AML-193 (cell line): Measurements from ENCODE around the gene AQP1.

Source experiments
- DNase-seq, 2 experiments: peaks; one replicate each; lab custom pipeline; 2025; lab: John Stamatoyannopoulos, UW

AQP1 gene

DNA sequence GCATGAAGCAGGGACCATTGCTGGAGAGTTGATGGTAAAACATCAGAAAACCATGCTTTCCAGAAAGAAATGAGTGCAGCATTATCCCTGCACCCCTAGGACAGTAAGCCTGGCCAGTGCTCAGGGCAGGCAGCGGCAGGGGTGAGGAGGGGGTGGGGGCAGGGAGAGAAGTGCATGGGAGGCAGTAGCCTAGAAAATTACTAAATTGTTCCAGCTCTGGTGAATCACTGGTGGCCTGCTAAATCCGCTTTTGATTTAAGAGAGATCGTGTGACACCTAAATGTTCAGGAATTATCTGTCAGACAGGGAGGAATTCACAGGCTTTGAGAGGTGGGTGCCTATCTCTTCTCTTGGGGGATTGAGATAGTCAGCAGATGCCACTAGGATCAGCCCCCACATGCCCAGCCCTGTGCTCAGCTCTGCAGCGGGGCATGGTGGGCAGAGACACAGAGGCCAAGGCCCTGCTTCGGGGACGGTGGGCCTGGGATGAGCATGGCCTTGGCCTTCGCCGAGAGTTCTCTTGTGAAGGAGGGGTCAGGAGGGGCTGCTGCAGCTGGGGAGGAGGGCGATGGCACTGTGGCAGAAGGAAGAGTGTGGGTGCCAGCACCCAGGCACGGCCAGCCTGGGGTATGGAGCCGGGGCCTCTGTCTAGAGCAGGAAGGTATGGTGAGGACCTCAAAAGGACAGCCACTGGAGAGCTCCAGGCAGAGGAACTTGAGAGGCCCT lies 5.0 kb upstream of the AQP1 start:
- no peak for DNase-seq

DNA sequence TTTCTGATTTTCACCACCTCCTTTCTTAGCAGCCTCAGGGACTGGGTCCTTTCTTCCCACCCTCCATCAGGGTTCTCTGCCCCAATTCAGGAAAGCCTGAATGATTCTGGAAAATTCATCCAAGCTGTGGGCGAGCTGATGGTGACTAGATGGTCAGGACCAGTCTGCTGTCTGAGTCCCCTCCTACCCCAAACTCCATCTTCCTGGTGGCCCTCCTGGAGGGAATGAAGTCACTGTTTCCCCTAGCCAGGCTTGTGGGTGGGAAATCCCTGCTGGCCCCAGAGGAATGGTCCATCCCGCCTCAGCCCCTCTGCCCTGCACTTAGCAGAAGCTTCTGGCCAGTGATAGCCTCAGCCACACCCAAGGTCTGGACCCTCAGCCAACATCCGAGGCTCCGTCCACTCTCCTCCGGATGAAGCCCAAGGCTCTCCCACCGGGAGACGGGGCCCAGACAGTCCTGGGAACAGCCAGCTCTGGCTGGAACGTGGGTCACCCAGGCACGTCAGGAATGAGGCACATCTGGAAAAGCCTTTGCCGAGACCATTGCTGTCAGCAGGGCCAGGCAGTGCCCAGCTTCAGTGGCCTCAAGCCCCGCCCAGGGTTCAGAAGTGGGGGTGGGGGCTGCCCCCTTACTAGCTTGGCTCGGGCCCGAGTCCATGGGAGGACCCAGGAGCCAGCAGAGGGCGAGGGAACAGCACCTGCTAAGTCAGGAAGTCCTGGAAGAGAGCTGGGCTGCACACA lies 4.0 kb upstream of the AQP1 start:
- no peak for DNase-seq

DNA sequence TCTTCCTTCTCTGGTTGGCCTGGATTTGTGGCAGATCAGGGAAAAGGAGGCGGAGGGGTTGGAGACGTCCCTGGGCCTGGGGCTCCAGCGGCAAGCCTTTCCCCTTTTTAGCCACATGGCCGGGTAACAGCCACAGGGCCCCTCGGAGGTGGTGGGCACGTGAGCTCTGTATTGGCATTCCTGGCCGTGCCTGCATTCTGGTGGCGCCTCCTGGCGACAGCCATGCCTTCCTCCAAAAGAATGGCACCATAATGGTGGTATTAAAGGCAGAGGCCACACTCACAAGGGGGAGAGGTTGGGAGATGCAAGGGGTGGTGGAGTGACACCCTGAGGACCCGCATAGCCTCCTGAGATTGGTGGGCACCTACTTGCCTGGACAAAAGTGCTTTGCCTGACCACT lies 3.0 kb upstream of the AQP1 start:
- DNase-seq = no peak

DNA sequence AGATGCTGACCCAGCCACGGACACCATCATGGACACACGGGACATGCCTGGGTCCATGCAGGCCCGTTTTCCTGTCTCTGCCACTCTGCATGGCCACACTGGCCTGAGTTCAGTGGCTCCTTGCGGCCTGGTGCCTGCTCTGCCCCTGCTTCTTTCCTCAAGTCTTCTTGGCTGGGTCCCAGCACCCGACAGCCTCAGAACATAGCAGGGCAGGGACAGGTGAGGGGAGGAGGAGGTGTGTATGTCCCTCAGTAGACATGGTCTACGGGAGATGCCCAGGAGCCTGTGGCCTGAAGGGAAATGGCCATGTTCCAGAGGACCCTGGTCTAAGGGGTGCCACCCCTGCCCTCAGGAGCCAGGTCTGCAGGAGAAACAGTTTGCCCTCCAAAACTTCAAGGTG lies 2.2 kb upstream of the AQP1 start:
- no peak for DNase-seq

DNA sequence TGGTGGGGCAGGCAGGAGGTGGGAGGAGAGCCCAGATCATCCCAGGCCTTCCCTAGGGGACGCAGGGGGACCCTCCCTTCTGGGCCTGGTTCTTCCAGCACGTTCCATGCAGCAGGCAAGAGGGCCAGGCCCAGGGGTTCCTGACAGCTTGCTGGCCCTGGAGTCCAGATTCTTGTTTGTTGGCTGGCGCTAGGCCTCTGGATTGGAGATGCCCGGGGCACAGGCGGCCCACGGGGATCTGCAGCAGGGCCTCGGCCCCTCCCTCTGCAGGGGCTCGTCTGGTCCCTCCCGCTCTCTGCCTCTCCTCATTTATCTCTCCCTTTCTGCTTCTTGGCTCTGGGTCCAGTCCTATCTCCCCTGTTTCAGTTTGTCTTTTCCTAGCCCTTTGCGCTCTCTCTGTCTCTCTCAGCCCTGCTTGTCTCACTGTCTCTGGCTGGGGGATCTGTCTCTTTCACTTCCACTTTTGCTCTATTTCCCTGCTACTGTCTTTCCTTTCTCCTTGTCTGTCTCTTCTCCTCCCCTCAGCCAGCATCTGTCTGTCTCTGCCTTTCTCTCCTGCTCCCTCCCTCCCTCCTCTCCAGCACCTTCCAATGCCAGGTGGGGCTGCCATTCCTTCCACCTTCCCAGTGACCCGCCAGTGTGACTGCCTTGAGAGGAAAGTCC lies 1.1 kb upstream of the AQP1 start:
- DNase-seq = no peak

DNA sequence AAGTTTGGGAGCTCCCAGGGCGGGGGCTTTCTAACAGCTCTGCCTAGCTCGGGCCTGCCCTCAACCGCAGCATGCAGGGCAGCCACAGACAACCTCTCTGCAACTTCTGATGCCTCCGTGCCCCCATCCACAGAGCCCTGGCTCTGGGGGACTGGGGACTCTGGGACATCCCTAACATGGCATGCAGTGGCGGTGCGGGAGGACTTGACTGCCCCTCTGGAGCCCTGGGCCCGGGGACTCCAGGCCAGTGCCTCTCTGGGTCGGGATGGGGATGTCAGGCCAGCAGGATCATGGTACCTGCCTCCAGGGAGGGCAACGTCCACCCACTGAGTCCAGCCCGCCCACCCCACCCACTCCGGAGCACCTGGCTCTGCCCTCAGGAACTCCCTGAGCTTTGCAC lies 520 bp upstream of the AQP1 start:
- DNase-seq = no peak

DNA sequence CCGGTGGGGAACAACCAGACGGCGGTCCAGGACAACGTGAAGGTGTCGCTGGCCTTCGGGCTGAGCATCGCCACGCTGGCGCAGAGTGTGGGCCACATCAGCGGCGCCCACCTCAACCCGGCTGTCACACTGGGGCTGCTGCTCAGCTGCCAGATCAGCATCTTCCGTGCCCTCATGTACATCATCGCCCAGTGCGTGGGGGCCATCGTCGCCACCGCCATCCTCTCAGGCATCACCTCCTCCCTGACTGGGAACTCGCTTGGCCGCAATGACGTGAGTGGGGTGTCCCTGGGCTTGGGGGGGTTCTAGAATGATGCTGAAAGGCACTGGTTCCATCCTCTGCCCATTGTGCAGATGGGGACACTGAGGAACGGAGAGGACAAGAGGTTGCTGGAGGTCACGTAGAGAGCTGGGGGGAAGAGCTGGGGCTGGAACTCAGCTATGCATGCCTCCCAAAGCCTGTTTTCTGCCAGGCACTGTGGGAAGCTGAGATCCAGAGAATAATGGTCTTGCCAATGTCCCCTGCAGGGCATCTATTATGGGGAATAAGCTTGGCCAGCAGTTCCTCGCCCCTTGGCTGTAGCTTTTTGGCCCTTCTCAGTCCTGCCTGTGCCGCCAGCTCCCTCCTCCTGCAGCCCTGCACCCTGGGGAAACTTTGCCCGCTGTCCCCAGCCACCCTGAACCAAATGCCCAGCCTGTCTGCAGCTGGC lies 523 bp downstream of the AQP1 start:
- DNase-seq = no peak

DNA sequence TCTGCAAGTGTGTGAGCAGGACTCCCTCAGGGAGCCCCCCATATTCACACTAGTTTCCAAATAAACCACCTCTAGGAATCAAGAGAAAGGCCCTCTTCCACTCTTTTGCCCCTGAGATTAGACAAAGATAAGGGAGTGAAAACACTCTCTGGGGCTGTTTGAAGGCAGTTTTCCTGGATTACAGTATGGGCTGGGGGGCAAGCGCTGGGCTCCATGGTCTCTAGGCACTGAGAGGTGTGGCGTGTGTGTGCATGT lies 1.0 kb downstream of the AQP1 start:
- DNase-seq = no peak

DNA sequence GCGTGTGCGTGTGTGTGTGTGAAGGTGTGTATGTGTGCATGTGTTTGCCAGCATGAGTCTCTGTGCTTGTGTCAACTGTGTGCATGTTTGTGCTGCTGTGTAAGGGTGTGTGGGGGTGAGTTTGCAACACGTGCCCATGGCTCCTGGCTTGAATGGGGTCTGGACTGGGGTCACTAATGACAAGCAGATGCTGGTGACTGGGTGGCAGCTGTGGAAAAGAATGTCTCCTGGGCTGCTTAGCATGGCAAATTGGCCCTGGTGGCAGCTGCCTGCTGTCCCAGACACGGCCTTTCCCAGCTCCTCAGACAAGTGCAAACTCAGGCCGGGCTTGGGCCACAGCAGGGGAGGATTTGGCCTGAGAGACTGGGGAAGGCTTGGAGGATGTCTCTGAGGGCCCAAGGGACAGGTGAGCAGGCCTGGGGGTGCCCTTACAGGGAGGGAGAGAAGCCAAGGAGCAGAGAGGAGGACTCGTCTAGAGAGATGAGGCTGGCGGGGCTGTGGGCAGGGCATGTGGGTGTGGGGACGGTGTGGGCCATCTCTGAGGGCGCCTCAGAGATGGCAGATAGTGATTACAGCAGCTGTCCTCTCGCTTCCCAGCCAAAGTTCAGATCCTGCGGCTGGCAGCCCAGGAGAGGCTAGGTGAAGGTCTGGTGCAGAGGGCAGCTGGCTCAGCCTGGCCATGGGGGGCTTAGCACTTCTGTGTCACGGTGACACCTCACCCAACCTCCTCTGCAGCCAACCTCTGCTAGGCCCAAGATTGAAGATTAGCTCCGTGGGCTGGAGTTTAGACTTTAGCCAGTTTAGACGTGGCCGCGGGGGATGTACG lies 1.5 kb downstream of the AQP1 start:
- no peak for DNase-seq

DNA sequence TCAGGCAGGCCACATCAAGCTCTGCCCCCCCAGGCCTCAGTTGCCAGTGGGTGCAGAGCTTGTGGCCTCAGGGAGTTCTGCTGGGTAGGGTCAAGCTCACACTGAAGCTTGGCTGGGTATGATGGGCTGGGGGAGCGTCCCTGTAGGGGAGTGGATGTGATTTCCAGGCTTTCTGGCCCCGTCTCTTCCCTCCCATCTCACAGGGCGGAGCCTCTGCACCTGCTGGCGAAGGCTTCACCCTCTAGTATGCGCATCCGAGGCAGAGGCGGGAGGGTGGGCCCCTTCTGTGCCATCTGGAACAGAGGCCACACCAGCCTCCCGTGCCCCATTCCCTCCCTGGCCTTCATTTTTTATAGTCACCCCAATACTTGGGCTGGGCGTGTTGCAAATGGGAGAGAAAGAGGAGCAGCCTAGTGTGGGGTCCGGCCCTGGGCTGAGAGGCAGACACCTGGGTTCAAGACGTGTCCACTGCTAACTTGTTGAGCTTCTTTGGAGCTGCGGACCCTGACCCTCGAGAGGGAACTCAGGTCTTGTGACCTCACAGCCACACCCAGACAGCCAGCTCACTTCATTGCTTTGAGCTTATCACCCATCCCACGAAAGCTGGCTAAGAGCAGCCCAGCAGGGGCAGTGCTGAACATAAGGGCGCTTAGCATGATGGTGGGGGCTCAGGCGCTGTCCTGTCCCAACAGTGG lies 2.3 kb downstream of the AQP1 start:
- DNase-seq = no peak

DNA sequence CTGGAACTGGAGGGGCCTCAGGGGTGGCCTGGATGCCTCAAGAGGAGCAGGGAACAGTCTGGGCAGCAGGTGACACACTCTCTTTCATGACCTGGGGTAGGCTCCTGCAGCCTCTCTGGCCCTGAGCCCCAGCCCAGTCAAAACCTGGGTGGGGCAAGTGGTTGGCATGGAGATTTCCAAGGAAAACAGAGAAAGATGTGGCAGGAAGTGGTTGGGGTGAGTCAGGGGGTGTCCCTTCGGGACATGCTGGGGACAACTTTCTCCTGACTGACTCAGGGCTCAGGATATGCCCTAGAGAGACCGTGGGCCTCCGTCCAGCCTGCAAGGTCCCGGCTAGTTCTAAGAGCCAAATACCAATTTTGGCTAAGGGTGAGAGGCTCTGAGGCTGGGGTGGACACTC lies 2.9 kb downstream of the AQP1 start:
- DNase-seq = no peak

DNA sequence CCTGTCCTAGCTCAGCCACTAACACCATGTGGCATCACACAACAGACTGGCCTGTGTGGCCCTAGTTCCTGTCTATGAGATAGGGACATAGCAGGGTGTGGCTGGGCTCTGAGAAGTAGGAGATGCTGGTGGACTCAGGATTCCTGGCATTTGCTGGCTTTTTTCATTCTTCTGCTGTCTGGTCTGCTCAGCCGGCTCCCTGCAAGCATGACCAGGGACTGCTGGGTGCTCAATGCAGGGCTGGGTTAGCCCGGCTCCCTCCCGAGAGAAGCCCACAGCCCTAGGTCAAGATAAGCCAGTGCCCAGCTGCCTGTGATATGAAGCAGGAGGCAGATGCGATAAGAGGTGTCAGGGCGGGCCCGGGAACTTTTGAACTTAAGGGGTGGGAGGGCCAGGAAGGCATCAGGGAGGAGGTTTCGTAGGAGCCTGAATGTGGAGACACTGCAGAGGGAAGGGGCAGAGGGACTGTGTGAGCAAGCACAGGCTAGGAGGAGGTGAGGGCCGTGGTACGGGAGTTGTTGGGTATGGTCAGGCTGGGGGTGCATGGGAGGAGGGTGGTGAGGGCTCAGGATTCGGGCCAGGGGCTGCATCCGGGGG lies 3.5 kb downstream of the AQP1 start:
- DNase-seq = no peak

DNA sequence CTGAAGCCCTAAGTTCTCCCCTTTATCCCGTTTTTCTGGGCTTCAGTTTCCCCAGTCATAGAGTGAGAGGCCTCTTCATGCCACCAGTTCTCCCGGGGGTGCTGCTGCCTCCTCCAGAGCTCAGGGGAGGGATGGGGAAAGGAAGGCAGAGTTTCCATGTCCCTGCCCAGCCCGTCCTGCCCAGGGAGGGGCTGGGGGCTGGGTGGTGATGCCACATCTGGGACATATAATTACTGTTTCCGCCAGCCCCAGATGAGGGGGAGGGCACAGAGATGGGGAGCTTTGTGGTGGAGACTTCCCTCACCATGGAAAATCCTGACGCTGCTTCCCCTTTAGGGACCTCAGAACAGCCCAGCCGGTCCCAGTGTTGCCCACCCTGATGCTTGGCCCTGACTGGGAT lies 4.1 kb downstream of the AQP1 start:
- no peak for DNase-seq

DNA sequence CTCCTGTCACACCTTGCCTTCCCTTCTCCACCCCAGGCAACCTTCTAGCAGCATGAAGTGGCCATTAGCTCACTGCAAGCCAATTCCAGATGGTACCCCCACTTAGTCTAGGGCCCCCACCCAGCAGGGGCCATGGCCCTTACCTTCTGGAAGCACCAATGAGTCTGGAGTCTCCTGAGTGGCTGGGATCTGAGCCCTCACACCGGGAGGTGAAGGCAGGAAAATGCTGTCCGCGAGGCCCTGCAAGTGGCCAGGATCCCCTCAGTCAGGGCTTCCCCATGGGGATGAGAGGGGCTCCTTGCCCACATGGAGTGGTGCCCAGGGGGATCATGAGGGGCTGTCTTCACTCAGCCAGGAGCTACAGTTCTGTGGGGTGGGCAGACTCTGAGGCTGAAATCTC lies 4.6 kb downstream of the AQP1 start:
- DNase-seq = no peak

DNA sequence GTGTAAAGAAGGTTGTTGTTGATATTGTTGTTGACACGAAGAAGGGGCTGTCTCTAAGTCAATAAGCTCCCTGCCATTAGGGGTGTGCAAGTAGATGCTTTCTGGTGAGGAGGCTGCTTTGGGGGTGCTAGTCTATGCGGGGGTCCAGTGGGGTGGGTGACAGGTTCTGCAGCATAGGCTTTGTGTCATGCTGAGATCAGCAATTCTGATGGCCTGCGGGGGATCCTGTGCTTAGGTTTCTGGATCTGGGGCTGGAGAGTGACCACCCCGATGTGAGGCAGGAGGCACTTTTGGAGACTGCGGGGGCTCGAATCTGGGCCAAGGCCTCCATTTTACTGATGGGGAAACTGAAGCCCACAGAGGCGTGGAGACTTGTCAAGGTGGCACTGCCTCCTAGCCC lies 5.1 kb downstream of the AQP1 start:
- DNase-seq = no peak

DNA sequence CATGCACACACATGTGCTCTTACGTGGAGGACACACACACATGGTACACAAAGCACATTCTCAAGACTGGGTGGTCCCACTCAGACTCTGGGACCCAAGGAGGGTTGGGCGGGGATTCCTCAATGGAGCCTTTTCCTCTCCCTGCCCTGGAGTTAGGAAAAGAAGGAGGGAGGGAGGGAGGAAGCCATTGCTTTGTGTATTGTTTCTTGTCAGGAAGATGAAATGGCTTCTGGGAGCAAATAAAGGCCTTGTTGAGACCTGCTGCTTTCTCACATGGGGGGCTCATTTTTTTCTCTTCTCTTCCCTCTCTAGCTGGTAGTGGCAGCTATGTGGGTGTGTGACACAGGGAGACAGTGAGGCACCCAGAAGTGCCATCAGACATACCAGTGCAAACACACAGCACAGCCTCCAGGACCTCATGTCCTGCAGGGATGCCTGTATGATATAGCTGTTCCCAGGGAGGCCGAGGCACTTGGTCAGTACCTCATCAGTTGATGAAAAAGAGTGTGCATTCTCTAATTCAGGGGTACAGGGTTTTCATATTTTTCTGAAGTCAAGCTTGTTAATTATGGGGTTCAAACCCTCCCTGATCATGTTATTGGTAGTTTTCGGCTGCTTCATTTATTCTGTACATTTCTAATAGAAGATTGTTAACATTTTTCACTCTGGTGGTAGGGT lies 5.7 kb downstream of the AQP1 start:
- no peak for DNase-seq

DNA sequence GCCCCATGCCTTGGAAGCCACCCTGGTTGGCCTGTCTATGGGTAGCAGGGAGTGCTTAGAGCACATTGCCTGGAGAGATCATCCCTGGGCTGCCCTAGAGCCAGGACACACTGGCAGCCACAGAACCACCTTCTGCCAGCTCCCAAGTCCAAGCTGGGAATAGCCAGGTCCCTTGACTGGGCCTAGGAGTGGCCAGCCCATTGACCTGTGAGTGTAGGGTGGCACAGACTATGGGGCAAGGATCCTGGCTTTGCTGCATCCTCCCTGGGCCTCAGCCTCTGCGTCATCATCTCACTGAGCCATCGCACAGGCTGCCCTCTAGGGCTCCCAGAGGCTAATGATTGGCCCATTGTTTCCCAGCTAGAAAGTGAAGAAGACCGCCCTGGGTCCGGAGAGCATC lies 7.0 kb downstream of the AQP1 start:
- DNase-seq = no peak

DNA sequence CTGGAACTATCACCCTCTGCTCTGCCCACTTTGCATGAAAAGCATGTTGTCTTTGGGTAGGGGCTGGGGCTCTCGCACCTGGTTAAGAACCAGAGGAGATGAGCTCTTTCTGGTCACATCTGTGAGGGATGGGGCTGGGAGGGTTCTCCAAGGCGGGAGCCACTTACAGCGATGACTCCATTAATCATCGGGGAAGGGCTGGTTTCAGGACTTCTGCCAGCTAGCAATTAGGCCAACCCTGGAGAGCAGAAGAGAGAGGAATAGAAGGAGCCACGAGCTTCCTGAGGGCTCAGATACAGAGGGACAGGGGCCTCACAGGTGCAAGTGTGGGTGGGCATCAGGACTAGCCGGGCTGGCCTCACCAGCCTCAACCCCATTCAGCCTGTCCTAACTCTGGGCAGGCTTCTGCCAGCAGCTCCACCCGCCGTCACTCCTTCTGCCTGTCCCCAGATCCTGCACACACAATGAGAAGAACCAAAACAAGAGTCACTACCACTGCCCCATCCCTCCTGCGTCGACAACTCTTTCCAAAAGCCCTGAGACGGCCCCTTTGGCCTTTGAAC lies 8.4 kb downstream of the AQP1 start:
- DNase-seq = no peak

DNA sequence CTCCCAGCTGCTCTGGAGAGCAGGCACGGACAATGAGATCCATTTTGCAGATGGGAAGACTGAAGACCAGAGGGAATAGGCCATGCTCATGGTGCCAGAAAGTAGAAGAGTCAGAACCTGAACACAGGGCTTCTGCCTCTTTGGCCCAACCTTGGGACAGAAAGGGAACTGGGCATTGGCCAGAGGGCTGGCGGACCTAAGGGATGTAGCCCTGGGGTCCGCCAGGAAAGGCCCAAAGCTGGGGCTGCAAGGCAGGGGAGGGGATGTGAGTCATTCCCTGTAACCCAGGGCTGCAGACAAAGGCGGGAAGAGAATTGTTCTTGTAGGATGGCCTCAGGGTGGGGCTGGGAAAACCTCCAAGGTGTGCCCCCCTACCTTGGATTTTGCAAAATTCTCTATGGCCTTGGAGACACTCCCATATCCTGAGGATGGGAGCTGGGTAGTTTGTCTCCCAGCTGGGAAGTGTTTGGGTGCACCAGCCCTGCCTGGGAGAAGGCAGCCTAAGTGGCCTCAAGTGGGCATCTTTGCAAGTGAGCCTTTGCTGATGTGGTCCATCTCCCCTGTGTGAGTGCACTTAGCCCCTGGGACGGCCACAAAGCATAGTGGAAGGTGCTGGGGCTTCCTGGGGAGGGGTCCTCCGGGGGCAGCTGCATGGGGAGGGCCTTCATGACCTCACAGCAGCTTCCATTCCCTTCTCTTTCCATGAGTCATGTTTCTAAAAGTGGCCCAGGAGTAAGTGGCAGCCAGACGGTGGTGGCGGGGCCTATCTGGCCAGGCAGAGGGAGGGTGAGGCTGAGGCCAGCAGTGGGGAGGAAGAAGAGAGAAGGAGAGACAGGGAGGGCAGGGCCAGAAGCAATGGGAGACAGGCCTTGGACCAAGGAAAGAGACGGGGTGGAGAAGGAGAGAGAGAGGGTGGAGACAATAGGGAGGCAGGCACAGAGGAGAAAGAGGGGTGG lies 9.2 kb downstream of the AQP1 start:
- DNase-seq = no peak
